ENCODE measurements around the gene ARFGAP3. TPM values are rescaled to one million over a fixed set of nuclear protein-coding genes. Genes with fewer than 3 reads are reported as not detected.

Gene ARFGAP3
- total RNA-seq, 1 donor from 2014 or later: 59.1 TPM

DNA sequence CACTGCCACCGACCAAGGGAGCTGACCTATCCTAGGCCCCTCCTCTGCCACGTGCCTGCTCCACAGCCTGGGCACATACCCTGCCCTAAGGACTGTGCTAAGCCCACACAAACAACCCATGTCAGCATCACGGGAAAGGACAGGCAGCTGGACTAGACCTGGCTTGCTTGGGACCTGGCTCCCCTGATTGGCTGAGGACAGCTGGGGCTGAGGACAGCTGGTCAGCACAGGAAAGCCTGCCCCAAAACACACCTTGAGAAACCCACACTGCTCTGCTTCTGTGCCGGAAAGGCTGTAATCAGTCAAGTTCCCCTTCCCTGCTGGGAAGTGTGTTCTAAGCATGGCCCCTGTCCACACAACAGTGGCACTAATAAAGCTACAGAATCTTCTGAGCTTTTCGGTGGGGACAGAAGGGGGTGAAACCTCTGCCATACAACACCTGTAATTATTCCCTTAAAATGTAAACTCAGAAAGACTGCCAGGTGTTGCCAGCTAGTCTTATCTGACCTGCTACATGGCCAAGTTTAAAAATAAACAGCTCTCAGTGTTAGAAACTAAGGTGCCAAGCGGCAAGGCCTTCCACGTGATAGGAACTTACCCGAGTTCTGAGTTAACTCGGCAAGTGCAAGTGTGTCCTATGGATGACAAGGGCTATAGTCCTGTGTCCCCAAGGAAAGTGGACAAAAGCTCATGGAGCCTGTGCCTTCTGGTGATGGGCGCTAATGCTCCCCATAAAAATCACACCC lies 35.7 kb upstream of the ARFGAP3 start:
- TF ChIP-seq, protein P1, sequence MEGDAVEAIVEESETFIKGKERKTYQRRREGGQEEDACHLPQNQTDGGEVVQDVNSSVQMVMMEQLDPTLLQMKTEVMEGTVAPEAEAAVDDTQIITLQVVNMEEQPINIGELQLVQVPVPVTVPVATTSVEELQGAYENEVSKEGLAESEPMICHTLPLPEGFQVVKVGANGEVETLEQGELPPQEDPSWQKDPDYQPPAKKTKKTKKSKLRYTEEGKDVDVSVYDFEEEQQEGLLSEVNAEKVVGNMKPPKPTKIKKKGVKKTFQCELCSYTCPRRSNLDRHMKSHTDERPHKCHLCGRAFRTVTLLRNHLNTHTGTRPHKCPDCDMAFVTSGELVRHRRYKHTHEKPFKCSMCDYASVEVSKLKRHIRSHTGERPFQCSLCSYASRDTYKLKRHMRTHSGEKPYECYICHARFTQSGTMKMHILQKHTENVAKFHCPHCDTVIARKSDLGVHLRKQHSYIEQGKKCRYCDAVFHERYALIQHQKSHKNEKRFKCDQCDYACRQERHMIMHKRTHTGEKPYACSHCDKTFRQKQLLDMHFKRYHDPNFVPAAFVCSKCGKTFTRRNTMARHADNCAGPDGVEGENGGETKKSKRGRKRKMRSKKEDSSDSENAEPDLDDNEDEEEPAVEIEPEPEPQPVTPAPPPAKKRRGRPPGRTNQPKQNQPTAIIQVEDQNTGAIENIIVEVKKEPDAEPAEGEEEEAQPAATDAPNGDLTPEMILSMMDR (IDR thresholded peaks at IDR 0.05): no peak
- H3K9me3 Mint-ChIP-seq (ENCODE audit: unreplicated experiment): no peaks in the 10 kb centered on the region
- H3K4me3 Mint-ChIP-seq (ENCODE audit: unreplicated experiment): no peak overlapping the region
- peaks cover 18% of the 10 kb centered on the region for H3K36me3 Mint-ChIP-seq (ENCODE audit: unreplicated experiment)
- no peaks in the 10 kb centered on the region for H3K4me1 Mint-ChIP-seq (ENCODE audit: unreplicated experiment)
- no peak for DNase-seq (ENCODE audit: extremely low spot score, unreplicated experiment)
- H3K27me3 Mint-ChIP-seq (ENCODE audit: unreplicated experiment): no peaks in the 10 kb centered on the region
- no peak overlapping the region for H3K27ac Mint-ChIP-seq (ENCODE audit: unreplicated experiment)

DNA sequence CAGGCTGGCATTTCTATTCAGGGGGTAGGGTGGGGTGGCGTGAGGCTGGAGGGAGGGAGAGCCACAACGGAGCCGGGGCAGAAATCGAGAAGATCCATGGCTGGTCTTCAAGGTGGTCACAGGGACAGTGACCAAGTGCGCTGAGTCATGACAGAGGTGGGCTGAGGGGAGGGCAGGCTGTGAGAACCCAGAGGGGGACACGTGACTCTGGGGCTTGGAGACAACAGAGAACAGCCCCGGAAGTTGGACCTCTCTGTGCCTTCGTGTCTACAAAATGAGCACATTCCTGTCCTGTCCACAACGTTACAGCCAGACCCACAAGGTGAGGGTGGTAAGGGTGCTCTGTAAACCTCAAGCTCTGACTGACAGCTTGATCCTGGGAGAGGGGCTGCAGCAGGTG lies 35.1 kb upstream of the ARFGAP3 start:
- Mint-ChIP-seq H3K27ac (ENCODE audit: unreplicated experiment) (no peak overlapping the region), H3K36me3 (ENCODE audit: unreplicated experiment) (peaks cover 23% of the 10 kb centered on the region), H3K4me3 (ENCODE audit: unreplicated experiment) (no peak overlapping the region), H3K9me3 (ENCODE audit: unreplicated experiment) (no peaks in the 10 kb centered on the region), H3K4me1 (ENCODE audit: unreplicated experiment) (no peaks in the 10 kb centered on the region), H3K27me3 (ENCODE audit: unreplicated experiment) (no peaks in the 10 kb centered on the region)
- no peak for DNase-seq (ENCODE audit: extremely low spot score, unreplicated experiment)
- TF ChIP-seq, protein P1 (IDR thresholded peaks at IDR 0.05): no peak

GRCh38 chr22:42891696-42892095 lies 34.6 kb upstream of the ARFGAP3 start:
- no peaks in the 10 kb centered on the region for H3K9me3 Mint-ChIP-seq (ENCODE audit: unreplicated experiment)
- peaks cover 23% of the 10 kb centered on the region for H3K36me3 Mint-ChIP-seq (ENCODE audit: unreplicated experiment)
- H3K27me3 Mint-ChIP-seq (ENCODE audit: unreplicated experiment): no peaks in the 10 kb centered on the region
- TF ChIP-seq, protein P1 (IDR thresholded peaks at IDR 0.05): no peak
- DNase-seq (ENCODE audit: extremely low spot score, unreplicated experiment): no peak
- no peak overlapping the region for H3K27ac Mint-ChIP-seq (ENCODE audit: unreplicated experiment)
- H3K4me3 Mint-ChIP-seq (ENCODE audit: unreplicated experiment): no peak overlapping the region
- H3K4me1 Mint-ChIP-seq (ENCODE audit: unreplicated experiment): no peaks in the 10 kb centered on the region

GRCh38 chr22:42891008-42891407 lies 33.9 kb upstream of the ARFGAP3 start:
- DNase-seq (ENCODE audit: extremely low spot score, unreplicated experiment): no peak
- no peak overlapping the region for H3K4me3 Mint-ChIP-seq (ENCODE audit: unreplicated experiment)
- H3K36me3 Mint-ChIP-seq (ENCODE audit: unreplicated experiment): peaks cover 23% of the 10 kb centered on the region
- no peaks in the 10 kb centered on the region for H3K27me3 Mint-ChIP-seq (ENCODE audit: unreplicated experiment)
- TF ChIP-seq, protein P1 (IDR thresholded peaks at IDR 0.05): no peak
- H3K4me1 Mint-ChIP-seq (ENCODE audit: unreplicated experiment): no peaks in the 10 kb centered on the region
- H3K27ac Mint-ChIP-seq (ENCODE audit: unreplicated experiment): no peak overlapping the region
- no peaks in the 10 kb centered on the region for H3K9me3 Mint-ChIP-seq (ENCODE audit: unreplicated experiment)

GRCh38 chr22:42889304-42889703 lies 32.2 kb upstream of the ARFGAP3 start:
- no peak for DNase-seq (ENCODE audit: extremely low spot score, unreplicated experiment)
- H3K4me1 Mint-ChIP-seq (ENCODE audit: unreplicated experiment): no peaks in the 10 kb centered on the region
- TF ChIP-seq, protein P1 (IDR thresholded peaks at IDR 0.05): no peak
- H3K4me3 Mint-ChIP-seq (ENCODE audit: unreplicated experiment): no peak overlapping the region
- H3K27ac Mint-ChIP-seq (ENCODE audit: unreplicated experiment): no peak overlapping the region
- H3K36me3 Mint-ChIP-seq (ENCODE audit: unreplicated experiment): peaks cover 23% of the 10 kb centered on the region
- no peaks in the 10 kb centered on the region for H3K27me3 Mint-ChIP-seq (ENCODE audit: unreplicated experiment)
- no peaks in the 10 kb centered on the region for H3K9me3 Mint-ChIP-seq (ENCODE audit: unreplicated experiment)

Data from osteocyte (in vitro differentiated cells).